Gastroesophageal sphincter (tissue), 3 donors: ENCODE results near the gene DCAF12.

ENCODE experiments used
- CTCF ChIP-seq, 4 experiments: fragments of 200-600 bp in 2 of 4; fragments of 450-650 bp in 2 of 4; sonication (generic) in 1 of 4; IDR thresholded peaks; one replicate each; pipeline ENCODE4 v1.5.1; 2017 to 2019; ENCODE audit warnings: antibody characterized with exemption in 4 of 4, mild to moderate bottlenecking in 2 of 4, moderate library complexity in 2 of 4
- EP300 ChIP-seq: sonication (generic); formaldehyde crosslinking; IDR thresholded peaks from one replicate; pipeline ENCODE4 v1.6.1; 2017; ENCODE audit warnings: antibody characterized with exemption, mild to moderate bottlenecking
- POLR2A ChIP-seq, 2 donors: fragments of 450-650 bp; IDR thresholded peaks; one replicate each; pipeline ENCODE4 v1.6.1; 2017; ENCODE audit warnings: antibody characterized with exemption in 2 of 2, mild to moderate bottlenecking in 2 of 2, moderate library complexity in 1 of 2
- POLR2AphosphoS5 ChIP-seq: sonication (generic); formaldehyde crosslinking; IDR thresholded peaks from one replicate; pipeline ENCODE4 v1.6.1; 2017; ENCODE audit warnings: antibody characterized with exemption

GRCh38 chr9:34119713-34120112 is 6.8 kb downstream of the DCAF12 start:
- TF ChIP-seq CTCF (IDR thresholded peaks at IDR 0.05) (no peak), POLR2A (IDR thresholded peaks at IDR 0.05) (no peak), POLR2AphosphoS5 (no peak), EP300 (no peak)
